GM18499 (cell line): Measurements from ENCODE around the gene ST7.
"Not testable (repeated sequence)": the region's sequence is repeated elsewhere in the genome, so short reads cannot be mapped to it uniquely, and the experiment has no call there.

Experiments used
- ATAC-seq: cut with Tn5 transposase; IDR thresholded peaks from one replicate; pipeline ENCODE4 v1.9.1; 2021; ENCODE audit warnings: moderate number of reproducible peaks; ENCODE audit not compliant: insufficient read depth, unreplicated experiment

The ST7 gene

GRCh38 chr7:116971153-116971552, 17.9 kb downstream of the ST7 start:
- ATAC-seq = not testable (repeated sequence)

DNA sequence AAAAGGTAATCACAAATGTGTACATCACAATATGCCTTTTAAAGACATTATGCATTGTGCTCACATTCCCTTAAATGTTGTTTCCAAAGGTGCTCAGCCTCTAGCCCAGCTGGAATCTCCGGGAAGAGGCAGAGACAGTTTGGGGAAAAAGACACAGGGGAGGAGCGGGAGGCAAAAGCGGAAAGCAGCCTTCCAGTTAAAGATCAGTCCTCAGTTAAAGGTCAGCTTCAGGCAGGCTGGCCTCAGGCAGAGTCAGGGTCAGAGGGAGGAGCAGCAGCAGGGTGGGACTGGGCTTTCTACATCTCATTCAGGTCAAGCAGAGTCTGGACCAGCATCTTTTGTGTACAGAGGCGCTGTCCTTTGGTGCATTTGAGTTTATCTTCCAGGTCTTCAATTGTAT, 18.6 kb downstream of the ST7 start:
- no peak for ATAC-seq

GRCh38 chr7:116975024-116975423, 21.7 kb downstream of the ST7 start:
- ATAC-seq = not testable (repeated sequence)

DNA sequence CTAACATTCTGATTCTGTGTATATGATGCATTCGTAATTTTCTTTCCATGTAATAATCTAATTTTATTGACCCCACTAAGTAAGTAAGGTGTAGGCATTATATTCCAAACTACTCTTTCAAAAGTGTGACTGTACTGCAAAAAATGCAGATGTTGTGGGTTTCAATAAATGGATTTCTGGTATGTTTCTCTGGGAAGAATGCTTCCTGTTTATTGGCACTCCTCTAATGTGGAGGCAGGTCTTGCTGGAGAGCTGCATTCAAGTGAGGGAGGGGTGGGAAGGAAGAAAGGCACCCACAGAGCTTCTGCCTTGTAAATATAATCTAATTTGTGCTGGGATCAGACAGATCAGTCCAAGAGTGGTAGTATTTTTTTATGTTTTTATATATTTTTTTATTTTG, 23.9 kb downstream of the ST7 start:
- no peak for ATAC-seq

GRCh38 chr7:116978006-116978405, 24.7 kb downstream of the ST7 start:
- ATAC-seq = no peak

- no peak for ATAC-seq
Observed at GRCh38 chr7:116979430-116979829, 26.1 kb downstream of the ST7 start.

GRCh38 chr7:116980354-116980753, 27.1 kb downstream of the ST7 start:
- no peak for ATAC-seq

- no peak for ATAC-seq
Observed at GRCh38 chr7:116981939-116982338, 28.6 kb downstream of the ST7 start.

GRCh38 chr7:116984511-116984910, 31.2 kb downstream of the ST7 start:
- no peak for ATAC-seq

- peak; percentile 42 for ATAC-seq
Observed at GRCh38 chr7:116984917-116985316, 31.6 kb downstream of the ST7 start.

DNA sequence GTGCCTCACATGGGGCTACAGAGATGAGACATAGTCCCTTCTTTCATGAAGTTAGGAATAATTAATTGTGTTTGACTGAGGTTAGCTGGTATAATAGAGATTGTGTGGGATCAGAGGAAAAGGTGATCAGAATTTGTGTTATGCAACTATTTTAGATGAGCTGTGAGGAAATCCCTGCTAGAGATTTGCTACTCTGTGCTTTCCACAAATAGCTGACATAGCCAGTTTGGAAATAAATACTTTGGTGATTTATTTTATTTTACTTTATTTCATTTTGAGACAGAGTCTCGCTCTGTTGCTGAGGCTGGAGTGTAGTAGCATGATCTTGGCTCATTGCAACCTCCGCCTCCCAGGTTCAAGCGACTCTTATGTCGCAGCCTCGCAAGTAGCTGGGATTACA, 32.3 kb downstream of the ST7 start:
- no peak for ATAC-seq

- no peak for ATAC-seq
Observed at GRCh38 chr7:116986611-116987565, 33.6 kb downstream of the ST7 start.

- ATAC-seq = no peak
Observed at GRCh38 chr7:116988363-116988989, 35.2 kb downstream of the ST7 start.

- no peak for ATAC-seq
Observed at GRCh38 chr7:116990056-116990455, 36.8 kb downstream of the ST7 start.

DNA sequence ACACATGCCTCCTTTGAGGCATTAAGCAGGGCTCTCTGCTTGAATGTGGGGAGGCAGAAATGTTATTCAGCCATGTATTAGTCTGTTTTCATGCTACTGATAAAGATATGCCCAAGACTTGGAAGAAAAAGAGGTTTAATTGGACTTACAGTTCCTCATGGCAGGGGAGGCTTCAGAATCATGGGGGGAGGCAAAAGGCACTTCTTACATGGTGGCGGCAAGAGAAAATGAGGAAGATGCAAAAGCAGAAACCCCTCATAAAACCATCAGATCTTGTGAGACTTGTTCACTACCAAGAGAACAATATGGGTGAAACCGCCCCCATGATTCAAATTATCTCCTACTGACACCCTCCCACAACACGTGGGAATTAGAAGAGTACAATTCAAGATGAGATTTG, 37.9 kb downstream of the ST7 start:
- ATAC-seq = no peak

- ATAC-seq = no peak
Observed at GRCh38 chr7:116994611-116995010, 41.3 kb downstream of the ST7 start.

GRCh38 chr7:116997972-116998371, 44.7 kb downstream of the ST7 start:
- no peak for ATAC-seq

GRCh38 chr7:116998567-116999175, 45.4 kb downstream of the ST7 start:
- no peak for ATAC-seq

DNA sequence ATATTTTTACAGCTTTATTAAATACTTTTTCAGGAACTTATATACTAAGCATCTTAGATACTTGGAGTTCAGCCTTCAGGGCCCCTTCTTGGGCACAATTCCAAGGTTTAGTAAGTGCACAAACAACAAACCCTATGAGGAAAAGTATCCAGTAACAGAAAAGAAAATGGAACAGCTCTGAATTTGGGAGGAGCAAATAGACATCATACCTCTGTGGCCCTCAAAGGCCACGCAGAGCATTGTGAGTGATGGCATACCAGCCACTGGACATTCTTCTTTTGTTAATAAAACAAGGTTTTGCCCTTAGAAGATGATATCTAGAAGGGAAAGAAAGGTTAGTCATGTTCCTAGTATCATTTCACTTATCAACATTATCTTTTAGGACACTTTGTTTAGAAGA, 46.0 kb downstream of the ST7 start:
- no peak for ATAC-seq

- ATAC-seq = no peak
Observed at GRCh38 chr7:117001283-117001682, 48.0 kb downstream of the ST7 start.

- ATAC-seq = no peak
Observed at GRCh38 chr7:117004899-117005298, 51.6 kb downstream of the ST7 start.
